ENCODE data around the gene SPAG7.

The SPAG7 gene

GRCh38 chr17:4950746-4951204 lies 16.8 kb downstream of the SPAG7 start, which contains the start of gene ENO3:
Gene ENO3 (plus strand): TSS chr17:4951119. CDS start chr17:4951830, 711 bp downstream.
- no peak for DNase-seq (ENCODE audit: extremely low read depth in 1 of 2, low read depth in 1 of 2)

DNA sequence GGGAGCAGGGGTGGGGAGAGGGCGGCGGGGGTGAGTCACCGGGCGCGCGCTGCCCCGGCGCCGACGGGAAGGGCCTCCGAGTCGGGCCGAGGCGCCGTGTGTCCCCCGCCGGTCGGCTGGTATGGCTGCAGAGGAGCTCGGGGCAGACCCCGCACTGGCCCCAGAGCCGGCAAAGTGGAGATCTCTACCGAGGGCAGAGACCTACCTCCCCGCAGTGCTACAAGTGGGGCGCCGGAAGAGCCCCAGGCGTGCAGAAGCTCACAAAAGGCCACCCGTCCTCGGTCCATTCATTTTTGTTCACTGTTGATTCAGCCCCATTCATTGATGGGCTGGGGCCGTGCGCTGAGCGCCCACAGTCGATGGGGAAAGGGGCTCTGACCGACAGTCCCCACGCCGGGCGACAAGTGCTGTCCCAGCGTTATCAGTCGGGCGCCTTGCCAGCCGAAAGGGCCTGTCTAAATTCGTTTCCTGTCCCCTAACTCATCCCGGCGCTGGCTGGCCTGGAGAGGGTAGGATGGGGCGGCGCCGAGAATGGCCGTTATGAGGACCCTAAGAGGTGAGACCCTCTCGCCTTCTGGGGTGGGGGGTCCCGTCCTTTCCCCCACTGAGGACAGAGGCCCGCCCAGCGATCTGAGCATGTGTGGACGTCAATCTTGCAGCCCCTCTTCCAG lies 17.4 kb downstream of the SPAG7 start:
- no peak for DNase-seq (ENCODE audit: extremely low read depth in 1 of 2, low read depth in 1 of 2)

DNA sequence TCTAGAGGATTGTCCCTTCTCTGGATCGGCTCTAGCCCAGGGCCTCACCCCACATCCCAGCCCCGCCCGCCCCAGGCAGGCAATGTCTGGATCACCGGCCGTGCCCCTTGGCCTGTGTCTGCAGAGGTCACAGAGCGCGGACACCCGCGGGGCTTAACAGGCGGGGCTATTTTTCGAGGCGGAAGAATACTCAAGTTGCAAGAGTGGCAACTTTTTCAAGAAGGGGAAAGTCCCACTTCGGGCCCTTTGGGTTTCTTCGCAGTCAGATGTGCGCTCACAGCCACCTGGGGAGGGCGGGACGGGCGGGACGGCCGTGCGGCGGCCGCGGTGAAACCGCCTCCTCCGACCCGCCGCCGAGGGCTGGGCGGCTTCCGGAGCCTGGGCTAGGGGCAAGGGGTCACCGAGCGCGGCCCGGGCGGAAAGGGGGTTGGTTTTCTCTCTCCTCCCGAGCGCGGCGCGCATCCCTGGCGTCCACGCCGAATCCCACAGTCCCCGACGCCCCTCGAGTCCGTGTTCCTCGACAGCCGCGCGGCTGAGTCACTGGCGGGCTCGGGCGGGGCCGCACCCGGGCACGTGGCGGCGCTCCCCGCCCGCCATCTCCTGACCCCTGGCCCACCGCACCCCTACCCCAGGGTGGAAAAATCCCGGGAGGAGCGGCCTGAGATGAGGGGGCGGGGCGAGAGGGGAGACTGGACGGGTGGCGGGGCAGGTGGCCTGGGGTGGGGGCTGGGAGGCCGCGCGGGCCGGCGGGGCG lies 18.1 kb downstream of the SPAG7 start:
- DNase-seq (ENCODE audit: extremely low read depth in 1 of 2, low read depth in 1 of 2), result peak in 1 of 2 donors; percentile 51

- DNase-seq (ENCODE audit: extremely low read depth in 1 of 2, low read depth in 1 of 2), result peak in 1 of 2 donors; percentile 51
These were observed 18.7 kb downstream of the SPAG7 start for GRCh38 chr17:4948931-4949320.

DNA sequence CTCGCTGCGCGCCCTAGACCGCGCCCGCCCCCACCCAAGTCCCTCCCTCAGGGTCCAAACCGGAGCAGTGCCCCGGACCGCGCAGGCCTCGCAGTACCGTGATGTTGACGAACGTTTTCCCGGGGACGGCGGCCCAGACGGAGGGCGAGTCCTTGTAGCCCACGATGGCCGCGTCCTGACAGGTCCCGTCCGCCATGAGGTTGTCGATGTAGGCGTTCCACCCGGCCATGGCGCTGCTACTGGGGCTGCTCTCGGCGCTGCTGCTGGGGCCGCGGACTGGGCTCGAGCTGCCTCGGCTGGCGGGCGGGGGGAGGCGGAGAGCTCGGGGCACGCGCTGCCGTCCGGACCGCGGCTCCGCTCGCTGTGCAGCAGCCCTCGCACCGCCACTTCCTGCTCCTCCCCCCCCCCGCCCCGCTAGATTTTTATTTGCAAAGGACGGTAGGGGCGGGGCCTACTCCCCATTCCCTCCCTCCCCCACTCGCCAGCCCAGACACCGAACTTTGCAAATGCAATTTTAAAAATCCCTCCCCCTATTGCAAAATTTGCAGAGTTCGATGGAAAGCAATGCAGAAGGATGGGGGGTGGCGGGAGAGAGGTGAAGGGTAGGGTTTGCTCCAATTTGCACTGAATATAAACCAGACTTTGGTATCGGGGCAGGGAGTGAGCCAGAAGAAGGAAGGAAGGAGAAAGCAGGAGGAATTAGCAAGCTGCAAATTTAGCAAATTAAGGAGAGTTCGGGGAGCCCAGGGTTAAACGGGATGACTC lies 19.3 kb downstream of the SPAG7 start, which contains the start of gene PFN1:
Gene PFN1, minus strand, starts transcription at position 365 of the 765 bp plus-strand sequence. Its CDS starts 136 bp downstream, at position 229.
- DNase-seq (ENCODE audit: extremely low read depth in 1 of 2, low read depth in 1 of 2), result peak; percentile 76 to 82

- peak in 1 of 2 donors; percentile 52 for DNase-seq (ENCODE audit: extremely low read depth in 1 of 2, low read depth in 1 of 2)
These were observed 20.0 kb downstream of the SPAG7 start for GRCh38 chr17:4947411-4948165.

GRCh38 chr17:4947010-4947410 lies 20.6 kb downstream of the SPAG7 start:
- DNase-seq (ENCODE audit: extremely low read depth in 1 of 2, low read depth in 1 of 2), result no peak

DNA sequence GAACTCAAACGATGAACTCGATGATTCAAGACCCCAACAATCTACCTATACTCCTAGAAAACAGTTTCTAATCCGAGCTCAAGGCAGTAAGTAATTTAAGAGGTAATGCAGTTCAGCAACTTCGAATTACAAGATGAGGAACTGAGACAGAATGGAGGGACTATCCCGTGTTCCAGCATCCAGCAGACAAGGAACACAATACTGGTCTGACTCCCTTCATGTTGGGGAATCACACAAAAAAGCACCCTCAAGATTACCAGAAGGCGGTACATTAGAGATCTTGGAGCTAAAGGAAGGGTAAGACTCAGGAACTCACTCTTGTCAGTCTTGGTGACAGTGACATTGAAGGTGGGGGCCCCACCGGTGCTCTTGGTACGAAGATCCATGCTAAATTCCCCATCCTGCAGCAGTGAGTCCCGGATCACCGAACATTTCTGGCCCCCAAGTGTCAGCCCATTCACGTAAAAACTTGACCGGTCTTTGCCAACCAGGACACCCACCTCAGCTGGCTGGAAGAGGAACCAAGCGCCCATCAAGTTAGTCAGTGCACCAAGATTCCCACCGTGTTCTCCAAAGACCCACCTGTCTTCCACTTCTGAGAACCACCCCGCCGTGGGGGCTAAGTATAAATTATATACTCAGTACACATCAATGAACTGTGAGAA lies 21.2 kb downstream of the SPAG7 start:
- no peak for DNase-seq (ENCODE audit: extremely low read depth in 1 of 2, low read depth in 1 of 2)

DNA sequence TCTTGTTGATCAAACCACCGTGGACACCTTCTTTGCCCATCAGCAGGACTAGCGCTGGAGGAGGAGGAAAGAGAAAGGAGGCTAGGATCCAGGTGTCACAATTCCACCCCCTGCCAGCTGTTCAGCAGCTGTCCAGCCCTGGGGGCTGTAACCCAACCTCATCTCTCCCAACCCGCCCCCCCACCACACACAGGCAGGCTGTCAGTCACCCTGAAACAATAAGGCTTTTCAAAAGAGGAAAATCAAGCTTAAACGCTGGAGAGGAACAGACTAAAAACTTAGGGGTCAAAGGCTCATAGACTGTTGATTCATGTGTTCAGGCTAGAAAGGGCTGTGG lies 21.7 kb downstream of the SPAG7 start:
- no peak for DNase-seq (ENCODE audit: extremely low read depth in 1 of 2, low read depth in 1 of 2)

DNA sequence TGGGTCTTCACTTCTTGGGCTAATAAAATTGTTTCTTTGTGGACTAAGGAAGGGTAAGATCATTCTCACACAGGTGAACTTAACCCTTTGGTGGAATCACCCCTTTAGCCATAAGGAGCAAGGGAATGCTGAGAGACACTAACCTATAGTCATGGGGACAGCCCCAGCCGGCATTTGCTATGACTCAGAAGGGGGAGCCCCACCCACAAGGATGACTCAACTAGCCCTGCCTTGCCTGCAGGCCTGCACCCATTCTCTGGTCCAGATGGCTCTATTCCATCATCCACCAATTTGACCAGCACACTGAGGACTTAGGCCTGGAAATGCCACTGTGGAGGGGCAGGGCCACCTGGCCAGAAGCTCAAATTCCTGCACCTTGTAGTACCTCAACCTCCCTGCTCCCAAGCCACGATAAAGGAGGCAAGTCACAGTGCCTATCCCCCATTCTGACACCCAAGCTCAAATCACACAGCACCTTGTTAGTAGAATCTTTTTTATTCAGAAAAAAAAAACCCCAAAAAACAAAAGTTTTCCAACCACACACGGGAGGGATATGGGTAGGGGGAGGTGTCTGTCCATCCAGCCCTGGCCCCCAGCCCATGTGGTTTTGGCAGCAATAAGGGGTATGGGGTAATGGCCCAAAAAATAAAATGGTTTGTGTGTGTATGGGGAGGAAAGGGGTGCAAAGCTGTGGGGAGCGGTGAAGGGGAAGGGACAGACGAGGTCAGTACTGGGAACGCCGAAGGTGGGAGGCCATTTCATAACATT lies 22.3 kb downstream of the SPAG7 start:
- DNase-seq (ENCODE audit: extremely low read depth in 1 of 2, low read depth in 1 of 2), result peak in 1 of 2 donors; percentile 63

- DNase-seq (ENCODE audit: extremely low read depth in 1 of 2, low read depth in 1 of 2), result no peak
These were observed 23.0 kb downstream of the SPAG7 start for GRCh38 chr17:4944554-4945175.

- DNase-seq (ENCODE audit: extremely low read depth in 1 of 2, low read depth in 1 of 2), result no peak
These were observed 23.5 kb downstream of the SPAG7 start for GRCh38 chr17:4944163-4944553.

DNA sequence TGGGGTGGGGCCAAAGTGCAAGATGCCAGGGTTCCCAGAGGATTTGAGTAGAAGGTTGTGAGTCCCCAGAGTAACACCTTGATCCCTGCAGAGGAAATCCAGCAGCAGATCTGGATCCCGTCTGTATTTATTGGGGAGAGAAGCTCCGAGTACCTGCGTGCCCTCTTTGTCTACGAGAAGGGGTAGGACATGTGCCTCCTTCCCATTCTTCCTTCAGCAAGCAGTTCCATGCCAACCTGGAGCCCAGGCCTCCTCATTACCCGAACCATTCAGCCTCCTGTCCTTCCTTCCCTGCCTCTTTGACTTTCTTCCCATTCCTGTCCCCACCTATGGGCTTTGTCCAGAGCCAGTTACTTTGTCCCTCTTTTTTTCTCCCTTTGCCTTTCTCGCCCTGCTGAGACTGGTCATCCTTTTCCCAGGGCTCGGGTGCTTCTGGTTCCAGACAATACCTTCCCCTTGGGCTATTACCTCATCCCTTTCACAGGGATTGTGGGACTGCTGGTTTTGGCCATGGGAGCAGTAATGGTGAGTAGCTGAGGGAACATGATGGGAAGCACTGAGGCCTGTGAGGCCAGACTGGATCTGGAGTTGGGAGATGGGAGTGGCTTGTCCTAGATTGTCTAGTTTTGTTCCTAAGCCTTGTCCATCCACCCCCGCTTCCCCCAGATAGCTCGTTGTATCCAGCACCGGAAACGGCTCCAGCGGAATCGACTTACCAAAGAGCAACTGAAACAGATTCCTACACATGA lies 24.7 kb downstream of the SPAG7 start:
- DNase-seq (ENCODE audit: extremely low read depth in 1 of 2, low read depth in 1 of 2), result no peak

GRCh38 chr17:4941319-4941610 lies 26.4 kb downstream of the SPAG7 start:
- no peak for DNase-seq (ENCODE audit: extremely low read depth in 1 of 2, low read depth in 1 of 2)

DNA sequence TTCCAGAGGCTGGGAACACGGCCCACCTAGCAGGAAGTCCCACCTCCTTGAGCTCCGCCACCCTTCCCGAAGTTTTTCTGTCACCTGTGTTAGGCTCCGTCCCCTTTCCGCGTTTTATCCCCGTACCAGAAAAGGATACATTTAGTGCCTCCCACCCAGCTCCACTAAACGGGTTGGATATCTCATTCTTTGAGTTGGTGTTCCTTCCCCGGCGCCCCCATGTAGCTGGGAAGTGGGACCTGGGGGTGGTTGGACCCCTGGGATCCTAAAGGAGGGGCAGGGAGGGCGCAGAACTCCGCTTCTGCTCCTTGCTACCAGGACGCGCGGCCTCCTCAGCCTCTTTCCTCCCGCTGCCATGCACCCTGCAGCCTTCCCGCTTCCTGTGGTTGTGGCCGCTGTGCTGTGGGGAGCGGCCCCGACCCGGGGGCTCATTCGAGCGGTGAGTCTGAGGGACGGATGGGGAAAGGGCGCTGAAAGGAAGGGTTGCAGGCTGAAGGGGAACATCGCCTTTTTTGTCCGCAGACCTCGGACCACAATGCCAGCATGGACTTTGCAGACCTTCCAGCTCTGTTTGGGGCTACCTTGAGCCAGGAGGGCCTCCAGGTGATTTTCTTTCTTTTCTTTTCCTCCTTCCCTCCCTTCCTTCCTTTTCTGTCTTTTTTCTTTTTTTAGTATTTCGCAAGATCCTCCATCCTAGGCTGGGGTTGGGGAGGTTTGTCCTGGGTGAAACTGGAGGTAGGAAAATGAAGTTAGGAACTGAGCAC lies 26.9 kb downstream of the SPAG7 start:
- no peak for DNase-seq (ENCODE audit: extremely low read depth in 1 of 2, low read depth in 1 of 2)

- peak; percentile 85 to 96 for DNase-seq (ENCODE audit: extremely low read depth in 1 of 2, low read depth in 1 of 2)
These were observed 27.6 kb downstream of the SPAG7 start, which contains the start of the genes RNF167 and SLC25A11 for GRCh38 chr17:4939796-4940554. Gene RNF167 (plus strand): TSS chr17:4940268. CDS start chr17:4940910, 642 bp downstream. Gene SLC25A11 (minus strand): TSS chr17:4940046. CDS start chr17:4939910, 136 bp downstream.

DNA sequence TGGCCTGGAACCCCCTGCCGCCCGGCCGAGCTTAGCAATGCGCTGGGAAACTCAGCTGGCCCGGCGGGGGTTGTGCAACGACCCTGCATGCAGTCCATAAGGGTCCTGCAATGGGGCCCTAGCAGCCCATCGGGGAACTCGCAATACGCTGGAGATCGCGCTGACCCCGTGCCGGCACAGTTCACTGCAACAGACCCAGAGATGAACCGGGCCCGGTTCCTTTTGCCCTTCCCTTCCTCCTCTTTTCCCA lies 28.1 kb downstream of the SPAG7 start:
- DNase-seq (ENCODE audit: extremely low read depth in 1 of 2, low read depth in 1 of 2), result no peak

All from activated CD8-positive, alpha-beta memory T cell treated with anti-CD3 and anti-CD28 coated beads for 1 hour (primary cell).